Measurements from ENCODE around the gene MYO10.

The MYO10 gene

GRCh38 chr5:16809395-16810207 is 126.5 kb downstream of the MYO10 start:
- no peak overlapping the region for H3K27ac ChIP-seq
- H2AFZ ChIP-seq, result peak overlapping the region; percentile 17
- H3K4me2 ChIP-seq (ENCODE audit: low read length), result no peak overlapping the region
- no peak overlapping the region for H3K9ac ChIP-seq
- no peak overlapping the region for H3K4me3 ChIP-seq (ENCODE audit: low read depth, low read length)
- no peaks in the 10 kb centered on the region for H3K9me3 ChIP-seq (ENCODE audit: control insufficient read depth, low read length)
- H3K4me1 ChIP-seq, result no peaks in the 10 kb centered on the region
- H3K36me3 ChIP-seq (ENCODE audit: control insufficient read depth, insufficient read depth, low read length), result no peaks in the 10 kb centered on the region
- H3K79me2 ChIP-seq, result no peaks in the 10 kb centered on the region
- TF ChIP-seq CTCF (IDR thresholded peaks at IDR 0.05), result no peak
- H3K27me3 ChIP-seq (ENCODE audit: control insufficient read depth, insufficient read depth, low read length), result no peaks in the 10 kb centered on the region

DNA sequence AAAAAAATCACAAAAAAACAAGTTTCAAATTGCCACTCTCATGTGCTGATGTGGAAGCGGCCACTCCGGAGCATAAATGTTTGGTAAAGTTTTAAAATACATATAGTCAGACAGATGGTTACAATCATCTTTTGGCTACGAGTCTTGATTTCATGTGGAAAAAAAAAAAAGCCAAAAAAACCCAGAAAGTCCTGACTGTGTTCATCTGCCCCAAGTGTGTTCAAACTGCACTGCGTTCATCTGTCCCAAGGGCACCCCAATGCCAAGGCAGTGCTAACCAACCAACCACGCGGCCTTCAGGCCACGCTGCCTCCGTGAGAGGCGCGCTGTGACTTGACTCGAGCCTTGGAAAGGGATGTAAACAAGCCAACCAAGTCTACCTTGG is 127.1 kb downstream of the MYO10 start:
- H3K4me2 ChIP-seq (ENCODE audit: low read length), result no peak overlapping the region

DNA sequence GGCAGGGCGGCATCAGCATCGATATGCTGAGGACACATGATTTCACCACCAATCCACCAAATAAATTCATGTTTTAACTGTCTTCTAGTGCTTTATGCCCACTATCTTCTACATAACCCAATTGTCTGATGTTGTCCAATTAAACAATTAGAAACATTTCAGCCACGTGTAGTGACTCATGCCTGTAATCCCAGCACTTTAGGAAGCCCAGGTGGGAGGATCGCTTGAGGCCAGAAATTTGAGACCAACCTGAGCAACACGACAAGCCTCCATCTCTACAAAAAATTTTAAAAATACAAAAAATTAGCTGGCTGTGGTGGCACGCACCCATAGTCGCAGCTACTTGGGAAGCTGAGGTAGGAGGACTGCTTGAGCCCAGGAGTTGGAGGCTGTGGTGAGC is 128.1 kb downstream of the MYO10 start:
- no peaks in the 10 kb centered on the region for H3K27me3 ChIP-seq (ENCODE audit: control insufficient read depth, insufficient read depth, low read length)
- H3K4me3 ChIP-seq (ENCODE audit: low read depth, low read length), result no peak overlapping the region
- no peak overlapping the region for H3K27ac ChIP-seq
- H2AFZ ChIP-seq, result no peak overlapping the region
- no peak overlapping the region for H3K9ac ChIP-seq
- H3K36me3 ChIP-seq (ENCODE audit: control insufficient read depth, insufficient read depth, low read length), result no peaks in the 10 kb centered on the region
- H3K79me2 ChIP-seq, result no peaks in the 10 kb centered on the region
- TF ChIP-seq CTCF (IDR thresholded peaks at IDR 0.05), result no peak
- no peaks in the 10 kb centered on the region for H3K9me3 ChIP-seq (ENCODE audit: control insufficient read depth, low read length)
- H3K4me2 ChIP-seq (ENCODE audit: low read length), result no peak overlapping the region
- H3K4me1 ChIP-seq, result no peaks in the 10 kb centered on the region

More for the DNA sequence above, 127.1 kb downstream of the MYO10 start:
- Histone ChIP-seq H3K27me3 (ENCODE audit: control insufficient read depth, insufficient read depth, low read length) (no peaks in the 10 kb centered on the region), H3K4me1 (no peaks in the 10 kb centered on the region), H3K27ac (no peak overlapping the region), H3K9me3 (ENCODE audit: control insufficient read depth, low read length) (no peaks in the 10 kb centered on the region), H2AFZ (no peak overlapping the region), H3K4me3 (ENCODE audit: low read depth, low read length) (no peak overlapping the region), H3K9ac (no peak overlapping the region), H3K79me2 (no peaks in the 10 kb centered on the region), H3K36me3 (ENCODE audit: control insufficient read depth, insufficient read depth, low read length) (no peaks in the 10 kb centered on the region)
- no peak for TF ChIP-seq CTCF (IDR thresholded peaks at IDR 0.05)

- Histone ChIP-seq H2AFZ (no peak overlapping the region), H3K4me1 (no peaks in the 10 kb centered on the region), H3K27me3 (ENCODE audit: control insufficient read depth, insufficient read depth, low read length) (no peaks in the 10 kb centered on the region), H3K4me3 (ENCODE audit: low read depth, low read length) (no peak overlapping the region), H3K27ac (no peak overlapping the region), H3K79me2 (no peaks in the 10 kb centered on the region), H3K9ac (no peak overlapping the region), H3K4me2 (ENCODE audit: low read length) (no peak overlapping the region), H3K36me3 (ENCODE audit: control insufficient read depth, insufficient read depth, low read length) (no peaks in the 10 kb centered on the region), H3K9me3 (ENCODE audit: control insufficient read depth, low read length) (no peaks in the 10 kb centered on the region)
- no peak for TF ChIP-seq CTCF (IDR thresholded peaks at IDR 0.05)
Observed at GRCh38 chr5:16807547-16807864, 128.6 kb downstream of the MYO10 start.
